ENCODE measurements around the gene PLCB4.
A peak's percentile ranks its signal among the peaks of the same experiment; 100 is the strongest.

The PLCB4 gene

DNA sequence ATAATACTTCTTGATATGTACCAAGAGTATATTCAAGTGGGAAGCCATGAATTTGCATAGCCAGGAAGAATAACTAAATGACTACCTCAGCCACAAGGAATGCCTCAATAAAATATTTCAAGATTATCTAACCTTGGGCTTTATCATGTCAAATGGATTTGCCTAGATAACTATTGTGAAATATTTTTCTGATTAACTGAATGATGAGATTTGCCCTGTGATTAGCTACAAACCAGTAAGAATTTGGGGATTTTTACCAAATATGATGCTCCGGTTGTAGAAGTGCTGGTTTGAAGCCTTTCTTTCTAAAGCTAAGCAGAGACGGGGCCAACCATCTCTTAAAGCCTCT is 319.9 kb downstream of the PLCB4 start:
- in situ Hi-C loops (cut with MboI; ENCODE audit: low sequenced_read_pairs, unreplicated experiment), result no loop called here
- TF ChIP-seq, protein P1, sequence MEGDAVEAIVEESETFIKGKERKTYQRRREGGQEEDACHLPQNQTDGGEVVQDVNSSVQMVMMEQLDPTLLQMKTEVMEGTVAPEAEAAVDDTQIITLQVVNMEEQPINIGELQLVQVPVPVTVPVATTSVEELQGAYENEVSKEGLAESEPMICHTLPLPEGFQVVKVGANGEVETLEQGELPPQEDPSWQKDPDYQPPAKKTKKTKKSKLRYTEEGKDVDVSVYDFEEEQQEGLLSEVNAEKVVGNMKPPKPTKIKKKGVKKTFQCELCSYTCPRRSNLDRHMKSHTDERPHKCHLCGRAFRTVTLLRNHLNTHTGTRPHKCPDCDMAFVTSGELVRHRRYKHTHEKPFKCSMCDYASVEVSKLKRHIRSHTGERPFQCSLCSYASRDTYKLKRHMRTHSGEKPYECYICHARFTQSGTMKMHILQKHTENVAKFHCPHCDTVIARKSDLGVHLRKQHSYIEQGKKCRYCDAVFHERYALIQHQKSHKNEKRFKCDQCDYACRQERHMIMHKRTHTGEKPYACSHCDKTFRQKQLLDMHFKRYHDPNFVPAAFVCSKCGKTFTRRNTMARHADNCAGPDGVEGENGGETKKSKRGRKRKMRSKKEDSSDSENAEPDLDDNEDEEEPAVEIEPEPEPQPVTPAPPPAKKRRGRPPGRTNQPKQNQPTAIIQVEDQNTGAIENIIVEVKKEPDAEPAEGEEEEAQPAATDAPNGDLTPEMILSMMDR (IDR thresholded peaks at IDR 0.05; ENCODE audit: borderline replicate concordance, control extremely low read depth, extremely low read depth, insufficient read depth, missing control alignments), result no peak
- DNase-seq (ENCODE audit: low spot score), result no peak

DNA sequence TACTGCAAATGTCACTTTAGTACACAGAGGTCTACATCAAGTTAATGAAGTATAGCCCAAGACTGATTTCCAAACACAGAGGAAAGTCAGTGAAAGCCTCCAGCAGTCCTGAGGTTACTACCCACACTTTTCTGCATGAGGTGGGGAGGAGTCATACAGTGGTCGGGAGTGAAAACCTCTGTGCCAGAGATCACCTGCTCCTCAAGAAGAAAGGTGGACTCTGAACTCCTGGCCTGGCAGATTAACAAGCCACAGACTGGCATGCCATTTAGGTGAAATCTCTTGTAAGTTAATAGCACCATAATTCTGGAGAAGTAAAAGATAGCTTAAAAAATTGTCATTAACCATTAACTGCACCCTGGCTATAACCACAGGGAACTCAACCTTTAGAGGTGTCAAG is 320.5 kb downstream of the PLCB4 start:
- DNase-seq (ENCODE audit: low spot score), result no peak
- in situ Hi-C loops (cut with MboI; ENCODE audit: low sequenced_read_pairs, unreplicated experiment), result no loop called here
- TF ChIP-seq, protein P1 (IDR thresholded peaks at IDR 0.05; ENCODE audit: borderline replicate concordance, control extremely low read depth, extremely low read depth, insufficient read depth, missing control alignments), result no peak

DNA sequence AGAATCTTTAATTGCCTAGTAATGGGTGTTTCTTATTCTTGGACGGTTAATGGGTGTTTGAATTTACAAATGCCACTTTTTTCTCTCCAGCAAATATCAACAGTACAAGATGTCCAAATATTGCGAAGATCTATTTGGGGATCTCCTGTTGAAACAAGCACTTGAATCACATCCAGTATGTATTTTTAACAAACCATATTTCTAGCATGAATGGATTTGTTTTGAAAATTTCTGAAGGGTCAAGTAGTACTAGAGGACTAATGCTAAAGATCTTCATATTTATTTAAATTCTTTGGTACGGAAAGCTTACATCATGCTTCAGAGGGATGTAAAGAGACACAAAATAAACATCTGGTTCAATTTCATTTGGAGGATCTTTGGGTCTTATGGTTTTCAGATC is 321.6 kb downstream of the PLCB4 start:
- TF ChIP-seq, protein P1 (IDR thresholded peaks at IDR 0.05; ENCODE audit: borderline replicate concordance, control extremely low read depth, extremely low read depth, insufficient read depth, missing control alignments), result no peak
- DNase-seq (ENCODE audit: low spot score), result no peak
- in situ Hi-C loops (cut with MboI; ENCODE audit: low sequenced_read_pairs, unreplicated experiment), result no loop called here

DNA sequence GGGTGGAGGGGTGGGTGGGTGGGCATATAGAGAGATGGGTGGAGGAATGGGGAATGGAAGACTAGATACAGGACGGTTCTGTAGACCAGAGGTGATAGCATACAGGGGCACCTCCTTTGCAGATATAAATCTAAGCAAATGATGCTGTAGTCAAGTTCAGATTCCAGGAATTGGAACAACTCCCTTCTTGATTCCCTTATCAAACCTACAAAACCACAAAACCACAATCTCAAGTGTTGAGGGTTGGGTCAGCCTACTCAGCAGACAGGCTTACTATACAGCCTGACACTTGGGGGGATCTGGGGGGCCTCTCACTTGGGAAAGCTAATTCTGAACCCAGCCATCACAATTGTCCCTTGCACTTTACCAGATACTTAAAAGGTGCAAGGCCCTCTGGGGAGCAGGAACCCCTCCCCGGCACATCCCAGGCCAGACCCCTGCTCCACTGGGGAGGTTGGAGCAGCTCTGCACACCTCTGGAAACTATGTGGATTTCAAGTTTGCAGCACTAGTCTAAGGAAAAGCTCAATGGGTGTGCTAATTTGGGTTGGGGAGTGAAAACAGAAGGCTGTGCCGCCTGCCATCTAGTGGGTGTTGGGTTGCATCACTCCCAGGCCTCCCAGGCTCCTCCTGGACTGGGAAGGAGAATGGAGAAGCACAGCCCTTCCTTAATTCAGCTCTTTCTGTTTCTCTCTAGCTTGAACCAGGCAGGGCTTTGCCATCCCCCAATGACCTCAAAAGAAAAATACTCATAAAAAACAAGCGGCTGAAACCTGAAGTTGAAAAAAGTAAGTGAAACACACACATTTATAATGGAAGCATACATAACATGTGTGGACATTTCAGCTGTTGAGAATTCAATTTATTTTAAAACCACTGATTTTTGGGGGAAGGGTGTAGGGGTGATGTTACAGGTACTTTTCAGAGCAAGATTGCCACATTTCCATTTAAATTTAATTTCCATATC is 324.3 kb downstream of the PLCB4 start:
- peak; percentile 32 for DNase-seq (ENCODE audit: low spot score)
- in situ Hi-C loops (cut with MboI; ENCODE audit: low sequenced_read_pairs, unreplicated experiment), result no loop called here
- TF ChIP-seq, protein P1 (IDR thresholded peaks at IDR 0.05; ENCODE audit: borderline replicate concordance, control extremely low read depth, extremely low read depth, insufficient read depth, missing control alignments), result peak; percentile 35

DNA sequence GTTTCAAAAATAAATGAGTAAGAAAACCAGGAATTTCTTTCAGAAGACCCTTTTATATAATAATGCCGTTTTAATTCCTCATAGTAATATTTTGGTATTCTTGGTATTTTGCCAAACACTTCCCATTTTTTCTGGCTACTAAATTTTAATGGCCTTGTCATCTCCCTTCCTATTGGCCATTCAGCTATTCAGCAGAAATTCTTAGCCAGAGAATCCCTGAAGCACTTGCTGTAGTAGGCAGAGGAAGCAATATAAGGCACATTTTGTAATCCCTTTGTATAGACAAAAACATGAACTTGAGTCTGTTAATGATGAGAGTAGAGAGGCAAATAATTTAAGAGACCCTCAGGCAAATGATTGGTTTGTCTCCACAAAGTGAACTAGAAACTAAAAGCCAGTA is 327.1 kb downstream of the PLCB4 start:
- no peak for DNase-seq (ENCODE audit: low spot score)
- TF ChIP-seq, protein P1 (IDR thresholded peaks at IDR 0.05; ENCODE audit: borderline replicate concordance, control extremely low read depth, extremely low read depth, insufficient read depth, missing control alignments), result no peak
- in situ Hi-C loops (cut with MboI; ENCODE audit: low sequenced_read_pairs, unreplicated experiment), result no loop called here

DNA sequence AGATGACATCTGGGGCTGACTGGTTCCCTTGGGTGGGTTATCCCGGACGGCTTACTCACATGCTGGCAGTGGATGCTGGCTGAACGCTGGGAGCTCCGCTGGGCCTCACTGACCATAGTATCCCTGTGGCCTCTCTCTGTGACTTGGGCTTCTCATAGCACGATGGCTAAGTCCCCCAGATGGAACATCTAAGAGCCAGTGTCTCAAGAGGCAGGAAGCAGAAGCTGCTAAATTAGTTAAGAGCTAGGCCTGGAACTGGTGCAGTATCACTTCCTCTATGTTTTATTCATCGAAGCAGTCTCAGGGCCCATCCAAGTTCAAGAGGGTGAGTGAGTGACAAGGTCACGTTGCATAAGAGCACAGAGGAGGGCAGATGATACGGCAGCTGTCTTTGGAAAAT is 329.0 kb downstream of the PLCB4 start:
- in situ Hi-C loops (cut with MboI; ENCODE audit: low sequenced_read_pairs, unreplicated experiment), result no loop called here
- TF ChIP-seq, protein P1 (IDR thresholded peaks at IDR 0.05; ENCODE audit: borderline replicate concordance, control extremely low read depth, extremely low read depth, insufficient read depth, missing control alignments), result no peak
- DNase-seq (ENCODE audit: low spot score), result peak; percentile 11
